Liver (tissue), 9 donors: ENCODE results near the gene FOXN3. TPM values are rescaled to one million over a fixed set of nuclear protein-coding genes. Genes with fewer than 3 reads are reported as not detected.
A peak's percentile ranks its signal among the peaks of the same experiment; 100 is the strongest.
"Not testable (repeated sequence)": the region's sequence is repeated elsewhere in the genome, so short reads cannot be mapped to it uniquely, and the experiment has no call there.

ENCODE experiments used
- DNase-seq: peaks from one replicate; pipeline ENCODE4 v3.0.0-alpha.2; 2017; ENCODE audit warnings: low spot score
- H3K27ac ChIP-seq, 2 donors: one replicate each; pipeline ENCODE4 v1.7.0; 2013; ENCODE audit warnings: inconsistent platforms in 2 of 2, low read length in 2 of 2, control low read depth in 1 of 2, low read depth in 1 of 2, mild to moderate bottlenecking in 1 of 2
- H3K27me3 ChIP-seq, 4 donors: one replicate each; pipeline versions ENCODE4 v1.6.1 to v1.7.0; 2013; ENCODE audit warnings: low read length in 3 of 4, inconsistent platforms in 1 of 4, mild to moderate bottlenecking in 1 of 4, moderate library complexity in 1 of 4; ENCODE audit not compliant: control insufficient read depth in 4 of 4, insufficient read depth in 4 of 4
- H3K36me3 ChIP-seq, 4 donors: one replicate each; pipeline versions ENCODE4 v1.6.1 to v1.7.0; 2013; ENCODE audit warnings: low read length in 3 of 4, mild to moderate bottlenecking in 3 of 4, low read depth in 1 of 4, moderate library complexity in 1 of 4; ENCODE audit not compliant: control insufficient read depth in 4 of 4, insufficient read depth in 3 of 4
- H3K4me1 ChIP-seq, 4 donors: one replicate each; pipeline versions ENCODE4 v1.6.1 to v1.7.0; 2013; ENCODE audit warnings: low read length in 3 of 4, mild to moderate bottlenecking in 3 of 4, moderate library complexity in 1 of 4; ENCODE audit not compliant: control insufficient read depth in 4 of 4, insufficient read depth in 4 of 4
- H3K4me3 ChIP-seq, 3 donors: one replicate each; pipeline versions ENCODE4 v1.6.1 to v1.7.0; 2013; ENCODE audit warnings: low read length in 3 of 3, control low read depth in 1 of 3, low read depth in 1 of 3, mild to moderate bottlenecking in 1 of 3
- H3K9ac ChIP-seq, 2 donors: one replicate each; pipeline ENCODE4 v1.7.0; 2013; ENCODE audit warnings: low read length in 2 of 2, mild to moderate bottlenecking in 2 of 2, moderate library complexity in 2 of 2, control low read depth in 1 of 2, low read depth in 1 of 2
- H3K9me3 ChIP-seq, 4 donors: one replicate each; pipeline versions ENCODE4 v1.6.1 to v1.7.0; 2013; ENCODE audit warnings: low read length in 3 of 4; ENCODE audit not compliant: control insufficient read depth in 4 of 4
- EGR1 ChIP-seq, 2 donors: IDR thresholded peaks; 2 replicates each; pipeline ENCODE4 v1.6.1; 2016 to 2018; ENCODE audit warnings: antibody characterized with exemption in 2 of 2, low read depth in 2 of 2
- FOXA1 ChIP-seq: IDR thresholded peaks from 2 replicates; pipeline ENCODE4 v1.6.1; 2016; ENCODE audit warnings: antibody characterized with exemption
- GABPA ChIP-seq, 2 donors: IDR thresholded peaks in 1 of 2; conservative IDR thresholded peaks in 1 of 2; 2 replicates each; pipeline ENCODE4 v1.6.1; 2016; ENCODE audit warnings: antibody characterized with exemption in 2 of 2, mild to moderate bottlenecking in 1 of 2, moderate library complexity in 1 of 2
- HNF4A ChIP-seq, 2 donors: conservative IDR thresholded peaks; 2 replicates each; pipeline ENCODE4 v1.6.1; 2016; ENCODE audit warnings: antibody characterized with exemption in 2 of 2, mild to moderate bottlenecking in 2 of 2
- HNF4G ChIP-seq: IDR thresholded peaks from 2 replicates; pipeline ENCODE4 v1.6.1; 2016; ENCODE audit warnings: antibody characterized with exemption
- NR2F2 ChIP-seq: IDR thresholded peaks from 2 replicates; pipeline ENCODE4 v1.6.1; 2016; ENCODE audit warnings: antibody characterized with exemption
- RAD21 ChIP-seq, 2 donors: IDR thresholded peaks; 2 replicates each; pipeline ENCODE4 v1.6.1; 2016; ENCODE audit warnings: antibody characterized with exemption in 2 of 2, mild to moderate bottlenecking in 2 of 2
- RXRA ChIP-seq, 2 donors: IDR thresholded peaks; 2 replicates each; pipeline ENCODE4 v1.6.1; 2017 to 2018; ENCODE audit warnings: antibody characterized with exemption in 2 of 2, mild to moderate bottlenecking in 1 of 2
- SP1 ChIP-seq: IDR thresholded peaks from 2 replicates; pipeline ENCODE4 v1.6.1; 2018; ENCODE audit warnings: antibody characterized with exemption, mild to moderate bottlenecking
- TAF1 ChIP-seq: conservative IDR thresholded peaks from 2 replicates; pipeline ENCODE4 v1.6.1; 2016; ENCODE audit warnings: antibody characterized with exemption, mild to moderate bottlenecking
- YY1 ChIP-seq: IDR thresholded peaks from 2 replicates; pipeline ENCODE4 v1.6.1; 2016; ENCODE audit warnings: antibody characterized with exemption, mild to moderate bottlenecking
- WGBS: extraction: QIAGEN DNeasy Blood & Tissue Kit; methylation state at CpG from one replicate; pipeline ENCODE4 v1.1.7; 2013; 5-methylcytosine and 5-hydroxymethylcytosine counted together
- polyA plus RNA-seq, 2 donors: library from polyadenylated mRNA; stranded (reverse) in 1 of 2; unstranded in 1 of 2; fragments of 200-250 nt in 1 of 2; fragments of >200 nt in 1 of 2; fragmentation: Nextera tagmentation in 1 of 2; extraction: Ambion mirVana in 1 of 2; gene quantifications; one replicate each; pipeline versions ENCODE4 v1.2.1 to v1.2.3, GENCODE V29; 2013 to 2015
- total RNA-seq, 2 donors: library from RNA; depleted of rRNA; stranded (reverse); fragments of >200 nt; gene quantifications; one replicate each; pipeline ENCODE4 v1.2.3, GENCODE V29; 2014
- TF ChIP-seq, protein P1 (sequence below): IDR thresholded peaks from 2 replicates; pipeline ENCODE4 v1.6.1; 2016; ENCODE audit warnings: antibody characterized with exemption
- TF ChIP-seq, protein P2 (sequence below): IDR thresholded peaks from 2 replicates; pipeline ENCODE4 v1.6.1; 2016; ENCODE audit warnings: antibody characterized with exemption
- TF ChIP-seq, protein P3 (sequence below): fragments of 150-350 bp; IDR thresholded peaks from 2 replicates; pipeline ENCODE4 v1.5.1; 2017; ENCODE audit warnings: improper control_type of control experiment, low read depth, low read length; ENCODE audit not compliant: missing input control
- TF ChIP-seq, protein P4 (sequence below): IDR thresholded peaks from 2 replicates; pipeline ENCODE4 v1.6.1; 2016; ENCODE audit warnings: antibody characterized with exemption
- donor health status: healthy.
- donor health status: healthy.
- donor health status: healthy.
- donor health status: healthy.
- donor health status: healthy.

FOXN3 gene
- total and polyA plus RNA-seq, 4 donors: 17.8 to 44.8 (median 35.3) TPM

DNA sequence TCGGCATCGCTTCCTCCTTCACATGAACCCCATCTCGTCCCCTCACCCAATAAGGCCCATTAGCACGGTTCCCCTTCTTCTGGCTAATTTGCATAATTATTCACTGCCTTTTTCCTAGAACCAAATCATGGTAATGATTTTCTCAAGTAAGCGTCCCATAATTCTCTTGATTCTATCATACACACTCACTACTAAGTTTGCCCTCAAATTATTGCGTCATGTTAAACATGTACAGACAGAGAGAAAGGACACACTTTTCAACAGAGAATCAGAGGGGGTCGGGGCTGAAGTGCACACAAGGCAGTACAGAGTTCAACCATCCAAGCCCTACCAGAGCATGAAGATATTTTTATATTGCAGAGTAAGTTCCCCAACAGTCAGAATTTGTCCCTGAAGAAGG is 256.6 kb downstream of the FOXN3 start:
- WGBS: 73% methylated on average over 7 of the region's 7 CpGs
- Histone ChIP-seq H3K4me3 (no peak overlapping the region), H3K36me3 (peaks cover 0 to 11% (median 5%) of the 10 kb centered on the region in 4 donors)

DNA sequence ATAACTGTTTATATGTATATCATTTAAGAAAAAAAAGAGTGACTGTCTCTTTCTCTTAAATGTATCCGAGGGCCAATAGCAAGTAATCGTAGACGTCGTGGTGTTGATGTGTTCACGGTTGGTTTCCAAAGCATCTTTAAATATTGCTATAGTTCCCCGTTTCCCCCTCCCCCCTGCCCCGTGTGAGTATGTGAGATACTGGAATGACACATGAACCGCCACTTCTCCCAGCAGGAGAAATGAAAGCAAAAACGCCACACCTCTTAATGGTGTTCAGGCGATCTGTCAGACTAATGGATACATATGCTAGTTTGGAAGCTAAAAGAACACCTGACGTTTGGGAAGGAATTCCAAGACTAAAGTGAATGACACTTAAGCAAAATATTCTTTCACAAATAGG is 258.3 kb downstream of the FOXN3 start:
- TF ChIP-seq EGR1 (IDR thresholded peaks at IDR 0.05; ENCODE audit: low read depth in 2 of 2): no peak
- no peak overlapping the region for H3K9ac ChIP-seq
- no peak for DNase-seq
- H3K4me3 ChIP-seq: no peak overlapping the region
- H3K36me3 ChIP-seq: peaks cover 0 to 11% (median 5%) of the 10 kb centered on the region in 4 donors
- no peaks in the 10 kb centered on the region for H3K9me3 ChIP-seq
- no peak overlapping the region for H3K27ac ChIP-seq
- no peaks in the 10 kb centered on the region for H3K4me1 ChIP-seq
- no peaks in the 10 kb centered on the region for H3K27me3 ChIP-seq
- 96% methylated on average over 11 of the region's 11 CpGs for WGBS

More for the DNA sequence above, 256.6 kb downstream of the FOXN3 start:
- H3K9ac ChIP-seq: no peak overlapping the region
- no peaks in the 10 kb centered on the region for H3K9me3 ChIP-seq
- TF ChIP-seq RAD21 (IDR thresholded peaks at IDR 0.05) (peak in 1 of 2 donors; percentile 41), YY1 (no peak), RXRA (IDR thresholded peaks at IDR 0.05) (peak; percentile 22 to 56), EGR1 (IDR thresholded peaks at IDR 0.05; ENCODE audit: low read depth in 2 of 2) (no peak), SP1 (peak; percentile 45), FOXA1 (no peak), NR2F2 (no peak), TAF1 (no peak), HNF4G (peak; percentile 81), HNF4A (conservative IDR thresholded peaks at IDR 0.05) (peak; percentile 80 to 97), GABPA (IDR thresholded peaks at IDR 0.05 in 1 of 2, conservative IDR thresholded peaks at IDR 0.05 in 1 of 2) (no peak)
- TF ChIP-seq, protein P1, sequence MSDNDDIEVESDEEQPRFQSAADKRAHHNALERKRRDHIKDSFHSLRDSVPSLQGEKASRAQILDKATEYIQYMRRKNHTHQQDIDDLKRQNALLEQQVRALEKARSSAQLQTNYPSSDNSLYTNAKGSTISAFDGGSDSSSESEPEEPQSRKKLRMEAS: no peak
- TF ChIP-seq, protein P2, sequence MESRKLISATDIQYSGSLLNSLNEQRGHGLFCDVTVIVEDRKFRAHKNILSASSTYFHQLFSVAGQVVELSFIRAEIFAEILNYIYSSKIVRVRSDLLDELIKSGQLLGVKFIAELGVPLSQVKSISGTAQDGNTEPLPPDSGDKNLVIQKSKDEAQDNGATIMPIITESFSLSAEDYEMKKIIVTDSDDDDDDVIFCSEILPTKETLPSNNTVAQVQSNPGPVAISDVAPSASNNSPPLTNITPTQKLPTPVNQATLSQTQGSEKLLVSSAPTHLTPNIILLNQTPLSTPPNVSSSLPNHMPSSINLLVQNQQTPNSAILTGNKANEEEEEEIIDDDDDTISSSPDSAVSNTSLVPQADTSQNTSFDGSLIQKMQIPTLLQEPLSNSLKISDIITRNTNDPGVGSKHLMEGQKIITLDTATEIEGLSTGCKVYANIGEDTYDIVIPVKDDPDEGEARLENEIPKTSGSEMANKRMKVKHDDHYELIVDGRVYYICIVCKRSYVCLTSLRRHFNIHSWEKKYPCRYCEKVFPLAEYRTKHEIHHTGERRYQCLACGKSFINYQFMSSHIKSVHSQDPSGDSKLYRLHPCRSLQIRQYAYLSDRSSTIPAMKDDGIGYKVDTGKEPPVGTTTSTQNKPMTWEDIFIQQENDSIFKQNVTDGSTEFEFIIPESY: no peak
- TF ChIP-seq, protein P3, sequence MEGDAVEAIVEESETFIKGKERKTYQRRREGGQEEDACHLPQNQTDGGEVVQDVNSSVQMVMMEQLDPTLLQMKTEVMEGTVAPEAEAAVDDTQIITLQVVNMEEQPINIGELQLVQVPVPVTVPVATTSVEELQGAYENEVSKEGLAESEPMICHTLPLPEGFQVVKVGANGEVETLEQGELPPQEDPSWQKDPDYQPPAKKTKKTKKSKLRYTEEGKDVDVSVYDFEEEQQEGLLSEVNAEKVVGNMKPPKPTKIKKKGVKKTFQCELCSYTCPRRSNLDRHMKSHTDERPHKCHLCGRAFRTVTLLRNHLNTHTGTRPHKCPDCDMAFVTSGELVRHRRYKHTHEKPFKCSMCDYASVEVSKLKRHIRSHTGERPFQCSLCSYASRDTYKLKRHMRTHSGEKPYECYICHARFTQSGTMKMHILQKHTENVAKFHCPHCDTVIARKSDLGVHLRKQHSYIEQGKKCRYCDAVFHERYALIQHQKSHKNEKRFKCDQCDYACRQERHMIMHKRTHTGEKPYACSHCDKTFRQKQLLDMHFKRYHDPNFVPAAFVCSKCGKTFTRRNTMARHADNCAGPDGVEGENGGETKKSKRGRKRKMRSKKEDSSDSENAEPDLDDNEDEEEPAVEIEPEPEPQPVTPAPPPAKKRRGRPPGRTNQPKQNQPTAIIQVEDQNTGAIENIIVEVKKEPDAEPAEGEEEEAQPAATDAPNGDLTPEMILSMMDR: no peak
- TF ChIP-seq, protein P4, sequence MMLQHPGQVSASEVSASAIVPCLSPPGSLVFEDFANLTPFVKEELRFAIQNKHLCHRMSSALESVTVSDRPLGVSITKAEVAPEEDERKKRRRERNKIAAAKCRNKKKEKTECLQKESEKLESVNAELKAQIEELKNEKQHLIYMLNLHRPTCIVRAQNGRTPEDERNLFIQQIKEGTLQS: peak; percentile 43
- no peaks in the 10 kb centered on the region for H3K4me1 ChIP-seq
- H3K27me3 ChIP-seq: no peaks in the 10 kb centered on the region
- no peak for DNase-seq
- no peak overlapping the region for H3K27ac ChIP-seq

DNA sequence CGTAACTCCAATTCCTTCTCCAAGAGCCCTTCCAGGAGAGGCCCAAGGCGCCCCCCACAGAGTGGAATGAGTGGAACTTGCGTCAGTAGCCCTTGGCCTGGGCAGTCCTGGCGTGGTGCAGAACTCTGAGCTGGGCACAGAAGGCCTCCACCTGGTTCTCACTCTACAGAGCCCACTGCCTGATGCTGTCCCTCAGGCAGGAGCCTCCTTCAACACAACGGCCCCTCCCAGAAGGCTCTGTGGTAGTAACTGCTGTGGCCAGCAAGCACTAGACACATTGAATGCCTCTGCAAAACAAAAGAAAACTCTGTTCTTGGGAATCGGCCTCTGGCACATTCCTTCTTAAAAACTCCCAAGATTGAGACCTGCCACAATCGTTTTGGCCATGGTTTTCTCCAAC is 258.9 kb downstream of the FOXN3 start:
- H3K36me3 ChIP-seq: peaks cover 0 to 11% (median 5%) of the 10 kb centered on the region in 4 donors
- not testable (repeated sequence) for H3K4me1 ChIP-seq, H3K27me3 ChIP-seq, H3K27ac ChIP-seq, H3K9me3 ChIP-seq, DNase-seq, H3K4me3 ChIP-seq, H3K9ac ChIP-seq
- 95% methylated on average over 7 of the region's 7 CpGs for WGBS
